Heart left ventricle (tissue), 16 donors: Measurements from ENCODE around the gene COL23A1. TPM values are rescaled to one million over a fixed set of nuclear protein-coding genes. Genes with fewer than 3 reads are reported as not detected.

Experiments used
- ATAC-seq, 4 donors: fragments of 200-7000 bp; cut with Tn5 transposase; one replicate each; pipeline ENCODE4 v1.9.1; 2020 to 2022; ENCODE audit warnings: moderate library complexity in 4 of 4, mild to moderate bottlenecking in 3 of 4, moderate number of reproducible peaks in 1 of 4
- DNase-seq, 5 donors: peaks; one replicate each; pipeline ENCODE4 v3.0.0-alpha.2; 2020
- H3K27ac ChIP-seq, 12 donors: fragments of 200-600 bp; sonication (generic) in 4 of 12; one replicate each; pipeline versions ENCODE4 v1.5.0 to v1.8.0; 2016 to 2022; ENCODE audit warnings: mild to moderate bottlenecking in 2 of 12
- H3K27me3 ChIP-seq, 9 donors: fragments of 200-600 bp; sonication (generic) in 2 of 9; one replicate each; pipeline versions ENCODE4 v1.5.1 to v1.8.0; 2016 to 2022; ENCODE audit warnings: mild to moderate bottlenecking in 3 of 9
- H3K36me3 ChIP-seq, 9 donors: fragments of 200-600 bp; sonication (generic) in 2 of 9; one replicate each; pipeline versions ENCODE4 v1.5.0 to v1.8.0; 2018 to 2022; ENCODE audit warnings: mild to moderate bottlenecking in 2 of 9
- H3K4me1 ChIP-seq, 12 donors: fragments of 200-600 bp; sonication (generic) in 4 of 12; one replicate each; pipeline versions ENCODE4 v1.5.0 to v1.8.0; 2016 to 2022; ENCODE audit warnings: mild to moderate bottlenecking in 3 of 12
- H3K4me3 ChIP-seq, 12 donors: fragments of 200-600 bp; sonication (generic) in 4 of 12; one replicate each; pipeline versions ENCODE4 v1.5.0 to v1.8.0; 2017 to 2022; ENCODE audit warnings: mild to moderate bottlenecking in 9 of 12, moderate library complexity in 4 of 12
- H3K9me3 ChIP-seq, 12 donors: fragments of 200-600 bp; sonication (generic) in 4 of 12; one replicate each; pipeline versions ENCODE4 v1.5.0 to v1.8.0; 2016 to 2022; ENCODE audit warnings: mild to moderate bottlenecking in 1 of 12
- POLR2A ChIP-seq, 2 donors: fragments of 450-650 bp; IDR thresholded peaks; one replicate each; pipeline ENCODE4 v1.6.1; 2017; ENCODE audit warnings: antibody characterized with exemption in 2 of 2, mild to moderate bottlenecking in 2 of 2, moderate library complexity in 2 of 2
- WGBS, 4 donors: extraction: QIAGEN DNeasy Blood & Tissue Kit in 2 of 4; methylation state at CpG; one replicate each; pipeline versions ENCODE4 v1.1.5 to v1.1.7; 2013 to 2018; 5-methylcytosine and 5-hydroxymethylcytosine counted together
- intact Hi-C, 10 donors: fragments of 100-400 bp; cut with DNase I; formaldehyde crosslinking; loops; one replicate each; pipeline versions ENCODE4 v1.11.1 to v1.14.2; 2022
- polyA plus RNA-seq, 2 donors: library from polyadenylated mRNA; stranded (reverse); fragments of 200-250 nt; gene quantifications; one replicate each; pipeline ENCODE4 v1.2.3, GENCODE V29; 2013
- total RNA-seq, 9 donors: library from RNA; depleted of rRNA in 2 of 9; stranded (reverse); fragments of >200 nt in 2 of 9; fragmentation: NEBNext Ultra II Directional in 3 of 9; extraction: Animal tissue kit (Norgen Biotek cat#: 25700) in 3 of 9; gene quantifications; one replicate each; pipeline versions ENCODE4 v1.1.0 to v1.2.4, GENCODE V29; 2016 to 2023
- TF ChIP-seq, protein P1 (sequence below), 12 donors: fragments of 200-600 bp; sonication (generic) in 4 of 12; IDR thresholded peaks; one replicate each; pipeline versions ENCODE4 v1.5.0 to v1.8.0; 2018 to 2022; ENCODE audit warnings: antibody characterized with exemption in 12 of 12, mild to moderate bottlenecking in 5 of 12
- donor health status: ischemic (EF 13 %, LVEDD 7.1; RV severe dilation, severe dysfunction).
- donor health status: healthy with polysubstance abuse.
- donor health status: DM: no; HTN: yes; CAD: no.
- donor health status: DM: no; HTN: no; CAD: no.
- donor health status: ischemic (EF 25% LVEDD 6.9; RV normal size, moderate dysfunction).
- donor health status: ischemic (EF 25% LVEDD 5.7; RV mildly dilated, moderate dysfunction).
- donor health status: healthy.
- donor health status: DM: yes; HTN: yes; CAD: no.
- donor health status: ischemic (EF 35%, LVEDD 5.7; RV mildly dilated, moderate dysfunction).
- donor health status: nonischemic (EF 11% LVEDD 7.7; RV severe dilation, severe dysfunction).
- donor health status: DM: yes; HTN: yes; CAD: no.
- donor health status: PGD.
- donor health status: ischemic (EF 29% LVEDD 5.4; RV normal size, mild dysfunction).
- donor health status: nonischemic (EF 23%, LVEDD 6.1; RV moderate dilation, normal function).

Gene COL23A1
- total and polyA plus RNA-seq, 11 donors, result 6.0 to 33.0 (median 18.8) TPM

DNA sequence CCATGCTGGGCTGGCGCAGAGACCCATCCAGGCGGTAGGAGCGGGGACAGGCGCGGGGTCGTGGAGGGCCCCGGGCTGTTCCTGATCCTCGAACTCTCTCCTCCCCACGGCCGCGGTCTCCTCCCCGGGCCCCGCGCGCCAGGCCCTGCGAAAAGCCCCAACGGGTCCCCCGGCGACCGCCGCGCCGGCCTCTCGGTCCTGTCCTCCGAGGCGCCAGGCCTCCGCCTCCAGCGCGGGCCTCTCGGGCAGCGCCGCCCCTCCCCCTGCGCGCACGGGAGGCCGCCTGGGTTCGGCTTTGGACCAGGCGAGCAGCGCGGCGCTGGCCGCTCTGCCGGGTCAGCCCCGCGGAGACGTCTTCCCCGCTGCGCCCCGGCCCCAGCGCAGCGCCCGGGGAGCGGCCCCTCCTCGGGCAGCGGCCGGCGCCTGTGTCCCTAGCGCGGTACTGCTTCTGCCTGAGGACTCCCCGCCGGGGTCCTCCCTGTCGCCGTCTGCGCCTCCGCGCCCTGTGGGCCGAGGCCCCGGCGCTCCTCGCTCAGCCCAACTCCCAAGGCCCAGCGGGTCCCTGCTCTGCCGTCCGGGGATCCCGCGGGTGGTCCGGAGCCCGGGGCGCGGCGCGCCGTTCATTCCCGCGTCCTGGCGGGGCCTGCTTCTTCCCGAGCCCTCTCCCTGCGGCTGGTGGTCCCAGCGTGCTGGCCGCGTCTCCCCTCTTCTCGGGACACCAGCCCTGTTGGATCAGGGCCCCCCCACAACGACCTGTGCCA is 13.4 kb downstream of the COL23A1 start:
- no peak for TF ChIP-seq POLR2A (IDR thresholded peaks at IDR 0.05)
- TF ChIP-seq, protein P1, sequence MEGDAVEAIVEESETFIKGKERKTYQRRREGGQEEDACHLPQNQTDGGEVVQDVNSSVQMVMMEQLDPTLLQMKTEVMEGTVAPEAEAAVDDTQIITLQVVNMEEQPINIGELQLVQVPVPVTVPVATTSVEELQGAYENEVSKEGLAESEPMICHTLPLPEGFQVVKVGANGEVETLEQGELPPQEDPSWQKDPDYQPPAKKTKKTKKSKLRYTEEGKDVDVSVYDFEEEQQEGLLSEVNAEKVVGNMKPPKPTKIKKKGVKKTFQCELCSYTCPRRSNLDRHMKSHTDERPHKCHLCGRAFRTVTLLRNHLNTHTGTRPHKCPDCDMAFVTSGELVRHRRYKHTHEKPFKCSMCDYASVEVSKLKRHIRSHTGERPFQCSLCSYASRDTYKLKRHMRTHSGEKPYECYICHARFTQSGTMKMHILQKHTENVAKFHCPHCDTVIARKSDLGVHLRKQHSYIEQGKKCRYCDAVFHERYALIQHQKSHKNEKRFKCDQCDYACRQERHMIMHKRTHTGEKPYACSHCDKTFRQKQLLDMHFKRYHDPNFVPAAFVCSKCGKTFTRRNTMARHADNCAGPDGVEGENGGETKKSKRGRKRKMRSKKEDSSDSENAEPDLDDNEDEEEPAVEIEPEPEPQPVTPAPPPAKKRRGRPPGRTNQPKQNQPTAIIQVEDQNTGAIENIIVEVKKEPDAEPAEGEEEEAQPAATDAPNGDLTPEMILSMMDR (IDR thresholded peaks at IDR 0.05), result no peak
- intact Hi-C loops, result no loop called here
- Histone ChIP-seq H3K4me3 (peak overlapping the region in 10 of 12 donors; percentile 22 to 52 (median 44)), H3K27me3 (peaks cover 0 to 37% (median 9%) of the 10 kb centered on the region in 9 donors), H3K36me3 (no peaks in the 10 kb centered on the region), H3K9me3 (peaks cover 0 to 9% (median 0%) of the 10 kb centered on the region in 12 donors), H3K27ac (peak overlapping the region in 3 of 12 donors; percentile 20 to 34 (median 24)), H3K4me1 (peaks cover 0 to 21% (median 0%) of the 10 kb centered on the region in 12 donors)
- ATAC-seq, result peak in 3 of 4 donors; percentile 39 to 61 (median 44)
- no peak for DNase-seq
- WGBS, 4 donors, result 3 to 7% (median 5%) methylated on average over 28 to 92 of the region's 92 CpGs

DNA sequence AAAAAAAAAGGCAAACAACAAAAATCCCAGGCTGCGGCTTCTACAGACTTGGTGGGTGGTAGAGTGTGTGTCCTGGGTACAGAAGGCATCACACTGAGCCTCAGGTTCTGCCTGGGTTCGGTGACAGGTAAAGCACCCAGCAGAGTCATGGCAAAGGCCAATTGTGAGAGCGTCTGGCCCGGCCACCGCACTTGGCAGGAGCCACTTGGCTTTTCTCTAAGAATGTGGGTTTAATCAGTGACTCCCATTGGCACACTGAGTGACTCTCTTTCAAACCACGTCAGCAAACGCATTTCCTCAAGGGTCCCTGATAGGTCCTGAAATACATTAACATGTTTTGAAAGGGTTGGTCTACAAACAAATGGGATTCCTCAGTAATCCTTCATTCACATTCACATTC is 17.0 kb downstream of the COL23A1 start:
- H3K27me3 ChIP-seq, result peaks cover 0 to 28% (median 9%) of the 10 kb centered on the region in 9 donors
- 48 to 66% (median 59%) methylated on average over 7 of the region's 7 CpGs for WGBS, 4 donors
- DNase-seq, result peak in 2 of 5 donors; percentile 35 to 89
- TF ChIP-seq POLR2A (IDR thresholded peaks at IDR 0.05), result no peak
- TF ChIP-seq, protein P1 (IDR thresholded peaks at IDR 0.05), result no peak
- H3K27ac ChIP-seq, result peak overlapping the region in 2 of 12 donors; percentile 28 to 55
- peak; percentile 87 to 94 (median 90) for ATAC-seq
- intact Hi-C loops, result no loop called here
- peaks cover 0 to 21% (median 0%) of the 10 kb centered on the region in 12 donors for H3K4me1 ChIP-seq
- no peak overlapping the region for H3K4me3 ChIP-seq
- peaks cover 0 to 9% (median 0%) of the 10 kb centered on the region in 12 donors for H3K9me3 ChIP-seq
- no peaks in the 10 kb centered on the region for H3K36me3 ChIP-seq

DNA sequence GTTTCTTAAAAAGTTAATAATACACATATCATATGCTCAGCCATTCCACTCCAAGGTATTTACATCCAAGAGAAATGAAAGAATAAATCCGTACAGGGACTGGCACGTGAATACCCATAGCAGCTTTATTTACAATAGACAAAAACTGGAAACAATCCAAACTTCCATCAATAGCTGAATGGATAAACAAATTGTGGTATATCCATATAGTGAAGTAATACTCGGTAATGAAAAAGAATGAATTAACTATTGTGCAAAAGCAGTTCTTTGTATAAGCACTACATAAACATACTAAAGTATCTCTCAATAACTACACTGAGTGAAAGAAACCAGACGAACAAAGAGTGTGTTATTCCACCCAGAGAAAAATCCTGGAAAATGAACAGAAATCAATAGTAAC is 17.6 kb downstream of the COL23A1 start:
- Histone ChIP-seq H3K36me3 (no peaks in the 10 kb centered on the region), H3K27me3 (peaks cover 0 to 23% (median 7%) of the 10 kb centered on the region in 9 donors), H3K9me3 (peaks cover 0 to 9% (median 0%) of the 10 kb centered on the region in 12 donors), H3K27ac (peak overlapping the region in 2 of 12 donors; percentile 28 to 55), H3K4me1 (peaks cover 0 to 21% (median 0%) of the 10 kb centered on the region in 12 donors), H3K4me3 (no peak overlapping the region)
- 89 to 92% (median 91%) methylated on average over 4 of the region's 4 CpGs for WGBS, 4 donors
- DNase-seq (no peak), ATAC-seq (no peak)
- intact Hi-C loops, result no loop called here
- no peak for TF ChIP-seq POLR2A (IDR thresholded peaks at IDR 0.05)
- TF ChIP-seq, protein P1 (IDR thresholded peaks at IDR 0.05), result no peak

DNA sequence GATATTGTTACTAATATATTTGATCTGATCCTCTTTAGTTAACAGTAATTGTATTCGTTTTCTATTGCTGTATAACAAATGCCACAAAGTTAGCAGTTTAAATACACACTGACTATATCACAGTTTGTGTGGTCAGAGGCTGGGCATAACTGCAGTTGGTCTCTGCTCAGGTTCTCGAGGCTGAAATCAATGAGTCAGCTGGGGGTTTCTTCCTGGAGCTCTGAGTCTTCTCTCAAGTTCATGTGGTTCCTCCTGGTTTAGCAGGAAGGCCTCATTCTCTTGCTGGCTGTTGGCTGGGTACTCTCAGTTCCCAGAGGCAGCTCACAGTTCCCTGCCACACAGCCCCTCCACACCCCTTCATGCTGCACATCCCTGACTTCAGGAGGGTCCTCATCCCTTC is 20.7 kb downstream of the COL23A1 start:
- WGBS, 4 donors, result 52 to 75% (median 62%) methylated on average over 2 of the region's 2 CpGs
- peaks cover 0 to 9% (median 0%) of the 10 kb centered on the region in 12 donors for H3K9me3 ChIP-seq

More for the DNA sequence above, 20.7 kb downstream of the COL23A1 start:
- ATAC-seq, result no peak
- H3K27ac ChIP-seq, result no peak overlapping the region
- intact Hi-C loops, result no loop called here
- TF ChIP-seq, protein P1 (IDR thresholded peaks at IDR 0.05), result no peak
- TF ChIP-seq POLR2A (IDR thresholded peaks at IDR 0.05), result no peak
- peaks cover 0 to 7% (median 0%) of the 10 kb centered on the region in 9 donors for H3K27me3 ChIP-seq
- peaks cover 0 to 11% (median 0%) of the 10 kb centered on the region in 12 donors for H3K4me1 ChIP-seq
- H3K4me3 ChIP-seq, result no peak overlapping the region
- no peaks in the 10 kb centered on the region for H3K36me3 ChIP-seq
- no peak for DNase-seq
